GM23338 (cell line): ENCODE measurements around the gene ASRGL1.

Source experiments
- CTCF ChIP-seq, 2 experiments: fragments of 200-600 bp in 1 of 2; sonication (generic) in 1 of 2; conservative IDR thresholded peaks; 2 replicates each; pipeline versions ENCODE4 v1.5.1 to v1.6.1; 2016 to 2017; ENCODE audit warnings: antibody characterized with exemption in 2 of 2, low read depth in 2 of 2, mild to moderate bottlenecking in 2 of 2, moderate library complexity in 1 of 2
- EZH2 ChIP-seq: fragments of 200-600 bp; sonication (generic); IDR thresholded peaks from one replicate; pipeline ENCODE4 v1.8.0; 2017; ENCODE audit warnings: antibody characterized with exemption, mild to moderate bottlenecking, low read depth; ENCODE audit not compliant: unreplicated experiment
- EZH2phosphoT487 ChIP-seq: fragments of 200-600 bp; sonication (generic); IDR thresholded peaks from one replicate; pipeline ENCODE4 v1.8.1; 2018; ENCODE audit warnings: antibody characterized with exemption; ENCODE audit not compliant: unreplicated experiment
- POLR2AphosphoS5 ChIP-seq: IDR thresholded peaks from 2 replicates; pipeline ENCODE4 v1.6.1; 2016; ENCODE audit warnings: antibody characterized with exemption, low read depth

- TF ChIP-seq CTCF (conservative IDR thresholded peaks at IDR 0.05; ENCODE audit: low read depth in 2 of 2) (no peak), EZH2 (no peak), EZH2phosphoT487 (no peak), POLR2AphosphoS5 (no peak)
These were observed 74.3 kb downstream of the ASRGL1 start for GRCh38 chr11:62411524-62411923.
